ENCODE data around the gene FOCAD.

DNA sequence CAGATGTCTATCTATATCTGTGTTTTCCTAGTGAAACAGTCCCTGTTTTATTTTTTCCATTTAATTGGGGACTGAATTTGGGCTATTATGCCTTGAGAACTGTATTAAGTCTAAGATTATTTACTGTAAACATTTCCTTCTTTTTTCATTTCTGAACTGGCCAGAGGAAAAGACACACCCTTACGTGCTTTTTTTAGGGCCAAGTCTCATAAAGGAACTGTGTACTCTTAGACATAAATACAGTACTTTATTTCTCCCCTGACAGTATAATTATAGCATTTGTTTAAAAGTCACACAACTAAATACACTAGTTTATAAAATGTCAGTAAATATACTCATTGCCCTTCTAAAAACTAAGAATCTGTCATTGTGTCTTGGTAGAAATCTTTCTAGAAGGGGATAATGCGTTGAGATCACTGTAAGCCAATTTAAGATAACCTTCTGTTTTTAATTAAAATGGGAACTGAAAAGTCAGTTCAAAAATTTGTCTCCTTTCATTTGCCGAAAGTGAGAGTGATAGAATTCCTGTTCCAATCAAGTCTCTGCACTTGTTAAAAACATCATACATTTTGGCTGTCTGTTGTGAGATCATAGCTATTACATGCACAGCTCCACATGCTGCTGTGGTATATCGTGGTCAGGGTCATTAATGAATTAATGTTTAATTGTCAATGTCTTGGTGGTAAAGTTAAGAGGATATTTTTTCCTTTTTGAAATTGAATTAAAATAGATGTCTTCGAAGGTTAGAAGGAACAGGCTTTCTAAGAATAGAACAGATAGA is 132.1 kb downstream of the FOCAD start:
- TF ChIP-seq CTCF (IDR thresholded peaks at IDR 0.05) = no peak
- no peak for TF ChIP-seq POLR2AphosphoS5 (IDR thresholded peaks at IDR 0.05)
- no peak for TF ChIP-seq POLR2A (IDR thresholded peaks at IDR 0.05)
